AG04449 (cell line): ENCODE measurements around the gene OR6A2.

Experiments
- CTCF ChIA-PET: fragments of 350-600 bp; formaldehyde crosslinking; extraction: SDS; loops from one replicate; lab custom pipeline; 2021; ENCODE audit warnings: antibody characterized with exemption; lab: Yijun Ruan, JAX
- POLR2A ChIA-PET: fragments of 400-600, 350-600 bp; formaldehyde crosslinking; extraction: SDS; loops from one replicate; lab custom pipeline; 2020; ENCODE audit warnings: antibody characterized with exemption, inconsistent platforms; lab: Yijun Ruan, JAX
- DNase-seq: peaks from one replicate; pipeline ENCODE4 v3.0.0-alpha.2; 2010; ENCODE audit warnings: low read depth, low spot score
- H3K4me3 ChIP-seq: 2 replicates; pipeline ENCODE4 v1.5.1; 2011; ENCODE audit warnings: low read depth, mild to moderate bottlenecking, control low read depth, low read length
- TF ChIP-seq, protein P1 (sequence below): IDR thresholded peaks from one replicate; pipeline ENCODE4 v1.5.1; 2011; ENCODE audit warnings: mild to moderate bottlenecking, moderate library complexity, low read length, control low read depth, inconsistent platforms; ENCODE audit not compliant: insufficient read depth; ENCODE audit errors: missing control alignments

Gene OR6A2

DNA sequence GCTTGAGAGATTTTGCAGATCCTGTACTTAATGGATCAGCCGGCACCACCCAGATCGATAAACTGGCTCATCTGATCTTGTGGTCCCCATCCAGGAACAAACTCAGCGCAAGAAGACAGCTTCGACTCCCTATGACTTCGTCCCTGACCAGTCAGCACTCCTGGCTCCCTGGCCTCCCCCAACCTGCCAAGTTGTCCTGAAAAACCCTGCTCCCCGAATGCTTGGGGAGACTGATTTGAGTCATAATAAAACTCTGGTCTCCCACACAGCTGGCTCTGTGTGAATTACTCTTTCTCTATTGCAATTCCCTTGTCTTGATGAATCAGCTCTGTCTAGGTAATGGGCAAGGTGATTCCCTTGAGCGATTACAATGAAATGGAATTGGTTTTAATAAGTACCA, 57.2 kb downstream of the OR6A2 start:
- ChIA-PET CTCF (interaction anchor here (10.3 kb wide), 1 partner anchor 8 kb away, joined by 141 read pairs; no protein-coding TSS in a partner anchor), POLR2A (no interaction called here)
- no peak for DNase-seq
- TF ChIP-seq, protein P1, sequence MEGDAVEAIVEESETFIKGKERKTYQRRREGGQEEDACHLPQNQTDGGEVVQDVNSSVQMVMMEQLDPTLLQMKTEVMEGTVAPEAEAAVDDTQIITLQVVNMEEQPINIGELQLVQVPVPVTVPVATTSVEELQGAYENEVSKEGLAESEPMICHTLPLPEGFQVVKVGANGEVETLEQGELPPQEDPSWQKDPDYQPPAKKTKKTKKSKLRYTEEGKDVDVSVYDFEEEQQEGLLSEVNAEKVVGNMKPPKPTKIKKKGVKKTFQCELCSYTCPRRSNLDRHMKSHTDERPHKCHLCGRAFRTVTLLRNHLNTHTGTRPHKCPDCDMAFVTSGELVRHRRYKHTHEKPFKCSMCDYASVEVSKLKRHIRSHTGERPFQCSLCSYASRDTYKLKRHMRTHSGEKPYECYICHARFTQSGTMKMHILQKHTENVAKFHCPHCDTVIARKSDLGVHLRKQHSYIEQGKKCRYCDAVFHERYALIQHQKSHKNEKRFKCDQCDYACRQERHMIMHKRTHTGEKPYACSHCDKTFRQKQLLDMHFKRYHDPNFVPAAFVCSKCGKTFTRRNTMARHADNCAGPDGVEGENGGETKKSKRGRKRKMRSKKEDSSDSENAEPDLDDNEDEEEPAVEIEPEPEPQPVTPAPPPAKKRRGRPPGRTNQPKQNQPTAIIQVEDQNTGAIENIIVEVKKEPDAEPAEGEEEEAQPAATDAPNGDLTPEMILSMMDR, result no peak
- no peak overlapping the region for H3K4me3 ChIP-seq
